ENCODE data around the gene CTSD. TPM values are rescaled to one million over a fixed set of nuclear protein-coding genes. Genes with fewer than 3 reads are reported as not detected.
A peak's percentile ranks its signal among the peaks of the same experiment; 100 is the strongest.
"Not testable (repeated sequence)": the region's sequence is repeated elsewhere in the genome, so short reads cannot be mapped to it uniquely, and the experiment has no call there.

CTSD gene
- 935 to 3,230 TPM (median 949 TPM) in 3 replicates for total RNA-seq
- long read RNA-seq, transcript CTSD-201 (9 exons, 2,123 nt): major isoform, 2,542 of 2,716 reads
- long read RNA-seq, partial matches to known transcripts: 142 of 2,716 reads
- long read RNA-seq, other reads (novel, unspliced or antisense): 21 of 2,716 reads

DNA sequence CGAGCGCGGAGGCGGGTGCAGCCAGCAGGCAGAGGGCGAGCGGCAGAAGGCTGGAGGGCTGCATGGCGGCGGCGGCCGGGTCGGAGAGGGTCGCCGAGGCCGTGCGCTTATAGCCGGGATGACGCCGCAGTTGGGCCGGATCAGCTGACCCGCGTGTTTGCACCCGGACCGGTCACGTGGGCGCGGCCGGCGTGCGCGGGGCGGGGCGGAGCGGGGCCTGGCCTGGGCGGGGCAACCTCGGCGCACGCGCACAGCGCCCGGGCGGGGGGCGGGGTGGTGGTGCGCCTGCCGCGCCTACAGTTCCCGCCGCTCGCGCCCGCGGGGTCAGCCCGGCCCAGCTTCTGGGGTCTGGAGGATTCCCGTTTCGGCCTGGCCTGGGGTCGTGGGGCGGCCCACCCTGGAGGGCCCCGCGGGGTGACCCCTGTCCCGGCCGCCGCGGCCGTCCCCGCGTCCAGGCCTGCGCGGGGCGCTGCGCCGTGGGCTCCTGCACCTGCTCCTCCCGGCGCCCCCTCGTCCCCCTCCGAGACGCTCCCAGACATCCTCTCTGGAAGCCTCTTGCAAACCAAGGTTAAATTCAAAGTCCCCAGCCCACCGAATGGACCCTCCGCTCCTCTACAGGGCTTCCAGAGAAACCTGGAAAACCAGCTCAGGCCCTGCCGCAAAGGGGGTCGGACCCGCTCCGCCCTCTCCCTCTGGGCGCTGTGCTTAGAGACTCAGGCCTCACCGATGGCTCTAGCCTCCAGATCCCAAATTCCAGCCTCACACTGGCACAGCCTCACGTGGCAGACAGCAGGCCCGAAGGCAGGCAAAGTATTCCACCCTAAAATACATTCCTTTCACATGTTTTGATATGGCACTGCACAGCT is at the start of gene CTSD:
TSS of gene CTSD (minus strand) at position 132 of the 866 bp plus-strand sequence. CDS start at position 64, 68 bp downstream.
- peak; percentile 95 for DNase-seq (ENCODE audit: low spot score)
- peak; percentile 58 for TF ChIP-seq CTCF (IDR thresholded peaks at IDR 0.05)
- Mint-ChIP-seq H3K36me3 (ENCODE audit: low read depth) (peaks cover 5% of the 10 kb centered on the region), H3K4me3 (ENCODE audit: unreplicated experiment) (peak within 1 kb of the TSS; percentile 79), H3K4me1 (ENCODE audit: low read depth) (peaks cover 50% of the 10 kb centered on the region), H3K27me3 (ENCODE audit: low read depth) (no peaks in the 10 kb centered on the region), H3K9me3 (ENCODE audit: low read depth) (no peaks in the 10 kb centered on the region), H3K27ac (ENCODE audit: unreplicated experiment) (peak within 1 kb of the TSS; percentile 85)

DNA sequence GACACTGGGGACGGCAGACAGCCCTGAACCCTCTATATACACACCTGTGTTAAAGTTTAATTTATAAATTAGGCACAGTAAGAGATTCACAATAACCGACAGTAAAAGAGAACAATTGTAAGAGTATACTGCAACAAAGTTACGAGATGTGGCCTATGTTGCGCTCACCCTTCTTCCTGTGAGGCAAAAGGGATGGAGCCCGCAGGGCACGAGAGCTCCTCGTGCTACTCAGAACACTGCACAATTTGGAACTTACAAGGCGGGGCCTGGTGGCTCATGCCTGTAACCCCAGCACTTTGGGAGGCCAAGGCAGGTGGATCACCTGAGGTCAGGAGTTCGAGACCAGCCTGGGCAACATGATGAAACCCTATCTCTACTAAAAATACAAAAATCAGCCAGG is 49.6 kb upstream of the CTSD start:
- H3K27me3 Mint-ChIP-seq (ENCODE audit: low read depth); DNase-seq (ENCODE audit: low spot score); H3K9me3 Mint-ChIP-seq (ENCODE audit: low read depth); H3K27ac Mint-ChIP-seq (ENCODE audit: unreplicated experiment); H3K4me3 Mint-ChIP-seq (ENCODE audit: unreplicated experiment); H3K36me3 Mint-ChIP-seq (ENCODE audit: low read depth): not testable (repeated sequence)
- peaks cover 20% of the 10 kb centered on the region for H3K4me1 Mint-ChIP-seq (ENCODE audit: low read depth)

GRCh38 chr11:1812801-1813200 is 49.1 kb upstream of the CTSD start:
- Mint-ChIP-seq H3K27me3 (ENCODE audit: low read depth) (no peaks in the 10 kb centered on the region), H3K4me1 (ENCODE audit: low read depth) (peaks cover 20% of the 10 kb centered on the region), H3K4me3 (ENCODE audit: unreplicated experiment) (no peak overlapping the region), H3K9me3 (ENCODE audit: low read depth) (peaks cover 3% of the 10 kb centered on the region), H3K36me3 (ENCODE audit: low read depth) (peaks cover 2% of the 10 kb centered on the region), H3K27ac (ENCODE audit: unreplicated experiment) (no peak overlapping the region)
- no peak for DNase-seq (ENCODE audit: low spot score)
- TF ChIP-seq CTCF (IDR thresholded peaks at IDR 0.05): no peak

- Mint-ChIP-seq H3K27me3 (ENCODE audit: low read depth) (no peaks in the 10 kb centered on the region), H3K9me3 (ENCODE audit: low read depth) (no peaks in the 10 kb centered on the region), H3K4me3 (ENCODE audit: unreplicated experiment) (no peak overlapping the region), H3K4me1 (ENCODE audit: low read depth) (peaks cover 18% of the 10 kb centered on the region), H3K36me3 (ENCODE audit: low read depth) (peaks cover 2% of the 10 kb centered on the region), H3K27ac (ENCODE audit: unreplicated experiment) (no peak overlapping the region)
- DNase-seq (ENCODE audit: low spot score): no peak
- no peak for TF ChIP-seq CTCF (IDR thresholded peaks at IDR 0.05)
Observed at GRCh38 chr11:1812274-1812673, 48.5 kb upstream of the CTSD start.

DNA sequence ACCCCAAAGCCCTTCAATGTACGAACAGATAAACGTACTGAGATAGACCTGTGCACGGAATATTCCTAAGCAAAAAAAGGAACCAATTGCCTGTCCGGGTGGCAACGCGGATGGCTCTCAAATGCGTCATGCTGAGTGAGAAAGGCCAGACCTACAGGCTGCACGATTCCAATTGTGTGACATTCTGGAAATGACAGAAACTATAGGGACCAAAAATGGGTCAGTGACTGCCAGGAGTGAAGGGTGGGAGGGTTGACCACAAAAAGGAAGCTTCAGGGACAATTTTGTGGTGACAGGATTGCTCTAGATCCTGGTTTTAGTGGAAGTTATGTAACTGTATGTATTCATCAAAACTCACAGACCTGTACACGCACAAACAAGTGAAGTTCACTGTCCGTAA is 47.0 kb upstream of the CTSD start:
- H3K4me3 Mint-ChIP-seq (ENCODE audit: unreplicated experiment): no peak overlapping the region
- H3K27ac Mint-ChIP-seq (ENCODE audit: unreplicated experiment): no peak overlapping the region
- H3K36me3 Mint-ChIP-seq (ENCODE audit: low read depth): peaks cover 2% of the 10 kb centered on the region
- DNase-seq (ENCODE audit: low spot score): no peak
- H3K4me1 Mint-ChIP-seq (ENCODE audit: low read depth): peaks cover 12% of the 10 kb centered on the region
- no peaks in the 10 kb centered on the region for H3K9me3 Mint-ChIP-seq (ENCODE audit: low read depth)
- no peak for TF ChIP-seq CTCF (IDR thresholded peaks at IDR 0.05)
- no peaks in the 10 kb centered on the region for H3K27me3 Mint-ChIP-seq (ENCODE audit: low read depth)
